Adrenal gland (tissue), 12 donors: ENCODE results near the gene VWA3B. TPM values are rescaled to one million over a fixed set of nuclear protein-coding genes. Genes with fewer than 3 reads are reported as not detected.

Source experiments
- DNase-seq, 7 donors: peaks; one replicate each; pipeline ENCODE4 v3.0.0-alpha.2; 2019 to 2020
- H3K27ac ChIP-seq, 5 donors: fragments of 200-600 bp; sonication (generic) in 4 of 5; 1 replicate in 3 of 5; 2 replicates in 2 of 5; pipeline versions ENCODE4 v1.5.1 to v1.8.0; 2016 to 2020; ENCODE audit warnings: mild to moderate bottlenecking in 1 of 5
- H3K27me3 ChIP-seq: fragments of 200-600 bp; 2 replicates; pipeline ENCODE4 v1.8.0; 2021
- H3K36me3 ChIP-seq, 2 donors: fragments of 200-600 bp; replicated peaks in 1 of 2; 1 replicate in 1 of 2; 2 replicates in 1 of 2; pipeline versions ENCODE4 v1.5.1 to v1.8.0; 2018 to 2022
- H3K4me1 ChIP-seq, 2 donors: fragments of 200-600 bp; replicated peaks in 1 of 2; 1 replicate in 1 of 2; 2 replicates in 1 of 2; pipeline versions ENCODE4 v1.5.1 to v1.8.0; 2018 to 2021
- H3K4me3 ChIP-seq, 4 donors: fragments of 200-600 bp; sonication (generic) in 3 of 4; one replicate each; pipeline ENCODE4 v1.5.1; 2016 to 2018
- H3K9me3 ChIP-seq, 3 donors: fragments of 200-600 bp; sonication (generic) in 1 of 3; replicated peaks in 1 of 3; 1 replicate in 2 of 3; 2 replicates in 1 of 3; pipeline versions ENCODE4 v1.5.1 to v1.8.0; 2016 to 2021
- POLR2A ChIP-seq, 2 donors: fragments of 450-650 bp; IDR thresholded peaks; one replicate each; pipeline ENCODE4 v1.6.1; 2017; ENCODE audit warnings: antibody characterized with exemption in 2 of 2, mild to moderate bottlenecking in 2 of 2, moderate library complexity in 1 of 2
- WGBS, 4 donors: extraction: QIAGEN DNeasy Blood & Tissue Kit in 2 of 4; methylation state at CpG; one replicate each; pipeline versions ENCODE4 v1.1.5 to v1.1.7; 2013 to 2017; 5-methylcytosine and 5-hydroxymethylcytosine counted together
- intact Hi-C, 2 donors: fragments of 100-400 bp; cut with DNase I; formaldehyde crosslinking; loops; one replicate each; pipeline versions ENCODE4 v1.14.1 to v1.15.0; 2022 to 2023
- polyA plus RNA-seq, 3 donors: library from polyadenylated mRNA; stranded (reverse); fragments of 200-250 nt in 2 of 3; fragments of 350-450 nt in 1 of 3; fragmentation: Illumina TruSeq in 1 of 3; extraction: RNeasy Lipid Tissue Mini Kit (QIAGEN cat#74804) in 1 of 3; gene quantifications; one replicate each; pipeline ENCODE4 v1.2.3, GENCODE V29; 2013 to 2014
- total RNA-seq, 9 donors: library from RNA; depleted of rRNA in 4 of 9; stranded (reverse); fragments of >200 nt in 4 of 9; fragments of 120-200 nt in 1 of 9; fragmentation: NEBNext Ultra II Directional in 1 of 9; extraction: Animal tissue kit (Norgen Biotek cat#: 25700) in 1 of 9; gene quantifications; one replicate each; pipeline versions ENCODE4 v1.1.0 to v1.2.4, GENCODE V29; 2013 to 2023
- TF ChIP-seq, protein P1 (sequence below), 6 experiments: fragments of 450-650 bp in 4 of 6; fragments of 200-600 bp in 2 of 6; sonication (generic) in 1 of 6; IDR thresholded peaks; 1 replicate in 5 of 6; 2 replicates in 1 of 6; pipeline versions ENCODE4 v1.5.1 to v1.8.0; 2016 to 2021; ENCODE audit warnings: antibody characterized with exemption in 6 of 6, mild to moderate bottlenecking in 2 of 6, moderate library complexity in 1 of 6
- donor health status: healthy with polysubstance abuse.
- donor health status: Bipolar disorder and iron deficiency.
- donor health status: DM: yes; HTN: yes; CAD: no.
- donor health status: DM: no; HTN: no; CAD: no.
- donor health status: DM: no; HTN: no; CAD: no.
- donor health status: DM: yes; HTN: yes; CAD: no.

Gene VWA3B
- total and polyA plus RNA-seq, 12 donors = 0.07 to 0.33 (median 0.17) TPM; not detected in 8

DNA sequence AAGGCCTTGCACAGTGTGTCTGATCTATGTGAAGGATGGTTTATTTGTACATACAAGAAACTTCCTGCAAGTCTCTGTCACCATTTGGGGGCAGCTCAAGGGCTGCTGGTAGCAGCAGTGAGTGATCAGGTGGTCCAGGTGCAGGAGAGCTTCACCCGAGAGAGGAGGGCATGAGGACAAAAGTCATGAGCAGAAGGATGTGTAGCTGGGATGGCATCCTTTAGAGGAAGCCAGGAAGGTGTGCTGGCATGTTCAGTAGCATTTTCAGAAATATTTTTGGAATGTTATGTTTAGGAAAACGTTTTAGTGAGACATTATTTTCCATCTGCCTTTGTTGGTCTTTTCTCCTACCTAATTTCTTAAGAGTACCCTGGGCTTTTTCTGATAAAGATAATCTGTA, 31.9 kb downstream of the VWA3B start:
- Histone ChIP-seq H3K9me3 (no peaks in the 10 kb centered on the region), H3K27me3 (no peaks in the 10 kb centered on the region), H3K4me1 (no peaks in the 10 kb centered on the region), H3K36me3 (no peaks in the 10 kb centered on the region), H3K27ac (no peak overlapping the region), H3K4me3 (no peak overlapping the region)
- intact Hi-C loops = no loop called here
- WGBS, 4 donors = 35 to 45% (median 42%) methylated on average over 2 of the region's 2 CpGs
- TF ChIP-seq, protein P1, sequence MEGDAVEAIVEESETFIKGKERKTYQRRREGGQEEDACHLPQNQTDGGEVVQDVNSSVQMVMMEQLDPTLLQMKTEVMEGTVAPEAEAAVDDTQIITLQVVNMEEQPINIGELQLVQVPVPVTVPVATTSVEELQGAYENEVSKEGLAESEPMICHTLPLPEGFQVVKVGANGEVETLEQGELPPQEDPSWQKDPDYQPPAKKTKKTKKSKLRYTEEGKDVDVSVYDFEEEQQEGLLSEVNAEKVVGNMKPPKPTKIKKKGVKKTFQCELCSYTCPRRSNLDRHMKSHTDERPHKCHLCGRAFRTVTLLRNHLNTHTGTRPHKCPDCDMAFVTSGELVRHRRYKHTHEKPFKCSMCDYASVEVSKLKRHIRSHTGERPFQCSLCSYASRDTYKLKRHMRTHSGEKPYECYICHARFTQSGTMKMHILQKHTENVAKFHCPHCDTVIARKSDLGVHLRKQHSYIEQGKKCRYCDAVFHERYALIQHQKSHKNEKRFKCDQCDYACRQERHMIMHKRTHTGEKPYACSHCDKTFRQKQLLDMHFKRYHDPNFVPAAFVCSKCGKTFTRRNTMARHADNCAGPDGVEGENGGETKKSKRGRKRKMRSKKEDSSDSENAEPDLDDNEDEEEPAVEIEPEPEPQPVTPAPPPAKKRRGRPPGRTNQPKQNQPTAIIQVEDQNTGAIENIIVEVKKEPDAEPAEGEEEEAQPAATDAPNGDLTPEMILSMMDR (IDR thresholded peaks at IDR 0.05) = no peak
- no peak for TF ChIP-seq POLR2A (IDR thresholded peaks at IDR 0.05)
- no peak for DNase-seq

DNA sequence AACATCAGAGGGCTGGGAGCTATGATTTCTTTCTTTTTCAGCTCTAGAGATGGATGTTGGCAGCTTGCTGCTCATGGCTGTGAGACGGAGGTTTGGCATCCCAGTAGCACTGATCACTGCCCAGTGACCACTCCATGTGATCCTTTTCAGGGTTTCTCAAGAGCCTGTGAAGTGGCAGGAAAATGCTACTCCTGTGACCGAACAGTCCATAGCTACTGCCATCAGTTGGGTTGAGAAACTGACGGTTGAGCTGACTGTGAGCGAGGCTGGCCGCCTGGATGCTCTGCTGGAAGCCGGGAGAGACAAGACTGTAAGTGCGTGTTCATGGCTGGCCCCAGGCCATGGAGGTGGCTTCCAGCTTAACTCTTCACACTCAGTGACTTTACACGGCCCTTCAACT, 34.2 kb downstream of the VWA3B start:
- DNase-seq = no peak
- H3K4me3 ChIP-seq = no peak overlapping the region
- H3K27ac ChIP-seq = no peak overlapping the region
- no peaks in the 10 kb centered on the region for H3K27me3 ChIP-seq
- no peaks in the 10 kb centered on the region for H3K9me3 ChIP-seq
- WGBS, 4 donors = 81 to 94% (median 85%) methylated on average over 5 to 8 of the region's 8 CpGs
- TF ChIP-seq POLR2A (IDR thresholded peaks at IDR 0.05) = no peak
- TF ChIP-seq, protein P1 (IDR thresholded peaks at IDR 0.05) = no peak
- no peaks in the 10 kb centered on the region for H3K36me3 ChIP-seq
- intact Hi-C loops = no loop called here
- no peaks in the 10 kb centered on the region for H3K4me1 ChIP-seq

DNA sequence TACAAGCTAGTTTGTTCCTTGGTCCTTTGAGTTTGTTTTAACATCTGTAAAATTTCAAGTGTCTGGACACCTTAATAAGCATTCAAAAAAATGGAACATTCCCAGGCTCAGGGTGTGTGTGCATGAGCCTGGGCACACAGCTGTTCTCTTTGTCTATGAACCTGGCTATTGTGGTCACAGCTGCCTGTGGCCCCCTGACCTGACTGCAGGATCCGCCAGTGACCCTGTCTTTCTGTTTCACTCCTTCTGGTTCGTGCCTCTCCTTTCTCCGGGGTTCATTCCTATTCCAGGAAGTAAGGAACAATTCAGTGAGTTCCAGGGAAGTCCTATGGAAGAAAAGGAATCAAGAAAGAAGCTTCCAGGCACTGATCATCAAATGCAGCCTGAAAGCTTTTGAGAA, 35.6 kb downstream of the VWA3B start:
- no peaks in the 10 kb centered on the region for H3K27me3 ChIP-seq
- TF ChIP-seq POLR2A (IDR thresholded peaks at IDR 0.05) = no peak
- TF ChIP-seq, protein P1 (IDR thresholded peaks at IDR 0.05) = no peak

DNA sequence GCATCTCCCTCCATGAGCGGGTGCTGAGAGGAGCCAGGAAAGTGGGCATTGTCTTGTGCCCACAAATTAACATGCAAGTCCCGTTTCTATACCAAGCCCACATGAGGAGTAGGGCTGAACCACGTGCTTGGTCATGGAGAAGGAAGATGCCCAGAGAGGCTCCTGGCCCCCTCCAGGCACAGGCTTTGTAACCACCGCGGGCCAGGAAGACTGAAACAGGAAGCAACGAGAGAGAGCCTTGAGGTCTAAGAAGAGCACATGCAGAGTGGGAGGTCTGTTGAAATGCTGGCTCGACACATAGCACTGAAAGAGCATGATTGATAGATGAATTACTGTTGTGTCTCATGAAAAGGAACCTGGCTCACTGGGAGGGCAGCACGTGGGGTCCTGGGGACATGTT, 36.3 kb downstream of the VWA3B start:
- no peaks in the 10 kb centered on the region for H3K36me3 ChIP-seq
- TF ChIP-seq, protein P1 (IDR thresholded peaks at IDR 0.05) = no peak
- TF ChIP-seq POLR2A (IDR thresholded peaks at IDR 0.05) = no peak
- DNase-seq = peak in 1 of 7 donors; percentile 6
- no peak overlapping the region for H3K27ac ChIP-seq
- intact Hi-C loops = no loop called here
- H3K9me3 ChIP-seq = no peaks in the 10 kb centered on the region
- H3K27me3 ChIP-seq = no peaks in the 10 kb centered on the region
- no peak overlapping the region for H3K4me3 ChIP-seq
- no peaks in the 10 kb centered on the region for H3K4me1 ChIP-seq
- WGBS, 4 donors = 51 to 63% (median 60%) methylated on average over 8 of the region's 8 CpGs

More for the DNA sequence above, 35.6 kb downstream of the VWA3B start:
- 53 to 75% (median 71%) methylated on average over 3 of the region's 3 CpGs for WGBS, 4 donors
- no peaks in the 10 kb centered on the region for H3K4me1 ChIP-seq
- intact Hi-C loops = no loop called here
- H3K4me3 ChIP-seq = no peak overlapping the region
- no peak overlapping the region for H3K27ac ChIP-seq
- no peaks in the 10 kb centered on the region for H3K36me3 ChIP-seq
- no peak for DNase-seq
- H3K9me3 ChIP-seq = no peaks in the 10 kb centered on the region
